GM21390 (cell line): ENCODE measurements around the gene KIAA1217.

Source experiments
- ATAC-seq: cut with Tn5 transposase; IDR thresholded peaks from one replicate; pipeline ENCODE4 v1.9.1; 2021; ENCODE audit not compliant: unreplicated experiment

The KIAA1217 gene

DNA sequence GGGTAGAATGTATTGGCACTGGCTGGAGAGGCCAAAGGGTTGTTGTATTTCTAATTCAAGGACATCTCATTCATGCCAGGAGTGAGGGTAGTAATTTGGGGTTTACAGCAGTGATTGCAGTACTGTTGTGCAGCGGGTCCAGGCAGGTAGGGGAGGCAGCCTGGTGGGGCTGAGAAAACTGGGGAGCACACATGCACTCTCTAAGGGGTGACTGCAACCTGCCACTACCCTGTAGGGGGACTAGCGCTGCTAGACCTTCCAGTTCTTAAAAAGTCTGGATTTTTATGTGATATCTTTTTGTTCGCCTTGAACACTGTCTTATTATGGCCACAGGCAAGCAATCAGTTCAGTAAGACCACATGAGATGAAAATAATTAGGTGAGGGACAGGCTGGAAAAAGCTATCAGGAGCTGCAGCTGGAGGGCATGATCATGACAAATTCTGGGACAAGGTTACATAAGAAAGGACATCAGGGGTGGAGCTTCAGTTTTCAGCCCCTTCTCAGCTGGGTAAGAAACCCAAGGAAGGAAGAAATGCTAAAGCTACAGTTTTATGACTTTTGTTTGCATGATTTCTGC is 365.7 kb downstream of the KIAA1217 start:
- ATAC-seq: no peak

DNA sequence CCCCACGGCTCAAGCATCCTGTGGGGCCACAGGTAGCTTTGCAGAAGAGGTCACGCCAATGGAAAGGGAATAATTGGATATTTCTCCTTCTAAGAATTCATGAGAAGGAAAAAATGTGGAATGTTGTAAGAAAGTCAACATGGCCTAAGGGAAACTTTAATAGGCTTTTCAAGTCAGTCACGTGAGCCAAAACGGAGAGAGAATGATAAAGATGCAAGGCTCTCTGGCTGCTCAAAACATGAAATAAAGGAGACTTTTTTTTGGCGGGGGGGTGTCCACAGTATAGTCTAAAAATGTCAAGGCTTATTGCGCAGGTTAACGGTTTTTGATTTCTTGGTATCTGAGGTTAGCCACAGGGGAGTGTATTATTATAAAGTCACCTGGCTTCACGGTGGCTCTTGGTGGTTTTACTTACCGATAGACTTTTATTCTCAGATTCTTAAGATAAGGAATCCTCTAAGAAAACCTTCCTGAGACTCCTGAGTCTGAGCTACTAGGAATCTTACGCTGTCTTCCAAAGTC is 366.6 kb downstream of the KIAA1217 start:
- no peak for ATAC-seq

DNA sequence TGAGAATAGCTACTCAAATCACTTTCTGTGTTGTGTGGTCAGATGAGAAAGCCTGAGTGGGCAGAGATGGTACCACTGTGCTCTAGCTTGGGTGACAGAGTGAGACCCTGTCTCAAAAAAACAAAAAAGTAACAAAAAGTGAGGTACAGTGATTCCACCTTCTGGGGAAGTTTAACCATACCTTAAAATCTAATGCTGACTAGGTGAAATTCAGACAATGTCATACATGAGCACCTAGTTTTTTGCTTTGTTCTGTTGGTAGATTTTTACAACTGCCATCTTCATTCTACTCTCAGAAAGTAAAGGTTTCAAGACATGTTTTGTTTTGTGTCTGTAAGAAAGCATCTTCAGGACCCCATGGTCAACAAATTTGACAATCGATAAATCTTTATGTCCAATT is 370.5 kb downstream of the KIAA1217 start:
- no peak for ATAC-seq

DNA sequence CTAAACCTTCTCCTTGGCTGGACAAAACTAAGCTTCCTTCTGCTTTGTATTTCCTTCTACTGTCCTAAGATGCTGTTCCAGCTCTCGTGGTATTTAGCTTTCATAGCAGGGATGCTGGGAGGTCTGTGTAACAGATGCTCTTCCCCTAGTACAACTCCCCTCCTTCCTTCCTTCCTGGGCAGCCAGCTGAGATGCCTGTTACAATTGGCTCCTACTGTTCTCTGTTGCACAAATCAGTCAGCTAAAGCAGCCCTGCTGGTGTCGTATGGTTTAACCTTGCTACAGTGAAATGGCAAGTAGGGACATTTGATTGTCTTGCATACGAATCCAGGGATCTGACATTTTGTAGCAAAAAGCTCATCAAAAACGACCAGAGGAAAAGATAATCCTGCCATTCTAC is 371.0 kb downstream of the KIAA1217 start:
- ATAC-seq: no peak

DNA sequence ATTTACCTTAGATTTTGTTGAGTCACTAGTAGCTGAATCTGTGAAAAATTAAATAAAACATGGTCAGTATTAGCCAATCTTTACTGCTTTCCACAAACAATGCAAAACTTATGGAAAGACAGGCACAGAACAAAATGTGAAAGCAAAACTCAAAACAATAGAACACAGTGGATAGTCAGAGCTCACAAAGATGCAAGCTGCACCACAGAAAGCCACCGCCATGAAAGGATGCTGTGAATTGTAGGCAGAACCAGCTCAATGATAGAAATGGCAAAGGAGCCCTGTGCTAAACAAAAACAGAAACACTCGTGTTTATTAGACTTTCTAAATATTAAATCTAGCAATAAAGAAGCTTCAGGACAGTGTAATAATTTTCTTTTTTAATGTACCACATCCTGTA is 380.3 kb downstream of the KIAA1217 start:
- no peak for ATAC-seq

DNA sequence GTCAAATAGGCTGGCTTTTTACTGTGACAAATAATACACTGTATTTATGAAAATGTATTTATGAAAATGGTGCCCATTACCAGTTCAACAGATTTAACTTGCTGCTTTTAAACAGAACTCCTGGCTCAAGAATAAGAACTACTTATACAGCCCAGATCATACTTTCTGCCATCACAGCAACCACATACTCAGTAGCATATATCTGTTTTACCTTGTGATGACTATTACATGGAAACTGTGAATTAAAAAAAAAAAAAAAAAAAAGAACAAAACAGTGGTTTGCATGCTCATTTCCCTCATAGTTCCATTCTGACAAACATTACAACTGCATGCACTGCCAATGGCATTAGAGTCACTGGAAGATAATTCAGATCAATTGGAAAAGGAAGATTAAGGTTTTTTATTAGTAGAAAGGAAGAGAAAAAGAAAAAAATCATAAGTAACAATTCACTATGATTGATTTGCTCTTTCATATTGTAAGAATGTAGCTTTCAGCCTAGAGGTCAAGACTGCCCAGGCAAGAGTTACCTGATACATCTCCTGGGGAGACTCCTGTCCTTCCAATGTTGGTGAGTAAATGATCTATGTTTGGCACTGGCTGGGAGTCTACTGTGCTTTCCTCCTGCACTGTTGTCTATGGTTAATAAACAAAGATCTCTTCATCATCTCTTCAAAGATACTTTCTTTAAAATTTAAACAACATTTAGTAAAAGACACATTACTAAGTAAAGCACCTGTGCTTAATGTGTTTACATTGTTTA is 381.9 kb downstream of the KIAA1217 start:
- ATAC-seq: no peak

DNA sequence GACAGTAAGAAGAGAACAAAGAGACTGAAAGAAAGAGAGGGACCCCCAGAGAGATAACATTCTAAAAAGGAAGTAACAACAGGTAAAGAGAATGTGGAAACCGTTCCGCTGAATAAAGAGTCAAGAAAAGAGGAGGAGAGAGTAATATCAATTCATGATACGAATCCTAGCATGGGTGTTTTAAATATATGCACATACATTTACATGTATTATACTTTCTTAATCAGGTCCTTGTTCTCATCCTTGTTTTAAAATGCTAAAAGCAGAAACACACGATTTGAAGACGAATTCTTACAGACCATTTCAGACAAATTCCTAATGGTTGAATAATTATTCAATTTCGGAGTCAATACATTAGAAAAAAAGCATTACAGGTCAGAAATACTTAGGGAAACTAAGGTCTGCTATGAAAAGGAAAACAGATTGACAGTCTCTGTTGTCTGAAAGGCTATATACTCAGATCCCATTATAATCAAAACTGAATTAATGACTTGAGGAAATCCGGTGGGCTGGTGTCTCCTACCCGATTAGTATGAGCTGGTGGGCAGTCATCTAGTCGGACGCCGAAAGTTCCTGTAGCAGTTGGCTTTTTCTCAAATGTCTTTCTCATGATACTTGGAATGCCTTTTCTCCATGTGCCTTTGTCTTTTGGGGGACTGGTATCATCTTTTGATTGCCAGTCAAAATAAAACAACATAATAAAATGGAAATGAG is 387.4 kb downstream of the KIAA1217 start:
- ATAC-seq: no peak

DNA sequence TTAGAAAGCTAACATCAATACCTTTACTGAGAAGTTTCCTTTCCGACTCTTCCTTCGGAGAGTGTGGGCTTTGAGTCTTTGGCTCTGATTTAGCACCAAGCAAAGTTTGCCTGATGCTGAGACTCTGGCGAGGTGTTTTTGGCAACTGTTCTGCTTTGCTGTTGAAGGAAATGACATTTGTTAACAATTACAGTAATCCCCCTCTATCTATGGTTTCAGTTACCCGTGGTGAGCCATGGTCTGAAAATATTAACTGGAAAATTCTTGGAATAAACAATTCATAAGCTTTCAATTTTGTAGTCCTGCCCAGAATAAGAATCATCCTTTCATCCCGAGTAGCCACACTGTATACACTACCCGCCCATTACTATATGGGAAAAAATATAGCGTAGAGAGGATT is 388.5 kb downstream of the KIAA1217 start:
- no peak for ATAC-seq
